ENCODE measurements around the gene KRT73. TPM values are rescaled to one million over a fixed set of nuclear protein-coding genes. Genes with fewer than 3 reads are reported as not detected.

Gene KRT73
- total RNA-seq (ENCODE audit: unreplicated experiment) = 0.77 TPM
- long read RNA-seq = 0 reads

DNA sequence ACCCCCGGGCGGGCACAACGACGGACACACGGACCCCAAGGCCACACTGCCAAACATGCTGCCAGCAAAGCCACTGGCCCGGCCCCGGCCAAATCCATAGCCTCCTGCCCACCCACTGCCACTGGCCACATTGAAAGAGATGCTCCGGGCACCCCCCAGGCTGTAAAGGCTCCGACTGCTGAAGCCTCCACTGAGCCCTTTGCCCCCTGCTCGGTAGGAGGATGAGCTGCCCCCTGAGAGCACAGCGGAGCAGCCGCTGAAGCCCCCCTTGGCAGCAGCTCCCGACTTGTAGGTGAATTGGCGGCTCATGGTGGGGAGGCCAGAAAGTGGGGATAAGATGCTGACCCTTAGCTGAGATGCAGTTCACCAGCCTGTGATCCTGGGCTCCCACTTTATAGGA lies at the start of gene KRT73:
KRT73 (minus strand) TSS at position 344 of the 400 bp plus-strand sequence; CDS start at position 309, 35 bp downstream.
- Mint-ChIP-seq H3K4me3 (ENCODE audit: unreplicated experiment) (no peak within 1 kb of the TSS), H3K36me3 (ENCODE audit: low read depth, unreplicated experiment) (no peaks in the 10 kb centered on the region), H3K27ac (ENCODE audit: unreplicated experiment) (no peak within 1 kb of the TSS), H3K9me3 (ENCODE audit: unreplicated experiment) (no peaks in the 10 kb centered on the region), H3K27me3 (ENCODE audit: unreplicated experiment) (peaks cover 4% of the 10 kb centered on the region), H3K4me1 (ENCODE audit: unreplicated experiment) (peaks cover 13% of the 10 kb centered on the region)
- no peak for DNase-seq (ENCODE audit: low spot score)
- TF ChIP-seq CTCF (IDR thresholded peaks at IDR 0.05; ENCODE audit: unreplicated experiment) = no peak

- no peaks in the 10 kb centered on the region for H3K36me3 Mint-ChIP-seq (ENCODE audit: low read depth, unreplicated experiment)
- no peaks in the 10 kb centered on the region for H3K9me3 Mint-ChIP-seq (ENCODE audit: unreplicated experiment)
Measured at GRCh38 chr12:52667931-52668330, 49.6 kb upstream of the KRT73 start.

GRCh38 chr12:52667509-52667908 lies 49.1 kb upstream of the KRT73 start:
- Mint-ChIP-seq H3K27me3 (ENCODE audit: unreplicated experiment) (no peaks in the 10 kb centered on the region), H3K9me3 (ENCODE audit: unreplicated experiment) (no peaks in the 10 kb centered on the region), H3K36me3 (ENCODE audit: low read depth, unreplicated experiment) (no peaks in the 10 kb centered on the region), H3K4me3 (ENCODE audit: unreplicated experiment) (no peak overlapping the region), H3K27ac (ENCODE audit: unreplicated experiment) (no peak overlapping the region), H3K4me1 (ENCODE audit: unreplicated experiment) (no peaks in the 10 kb centered on the region)
- no peak for DNase-seq (ENCODE audit: low spot score)
- no peak for TF ChIP-seq CTCF (IDR thresholded peaks at IDR 0.05; ENCODE audit: unreplicated experiment)

More at GRCh38 chr12:52667931-52668330, 49.6 kb upstream of the KRT73 start:
- no peaks in the 10 kb centered on the region for H3K4me1 Mint-ChIP-seq (ENCODE audit: unreplicated experiment)
- no peaks in the 10 kb centered on the region for H3K27me3 Mint-ChIP-seq (ENCODE audit: unreplicated experiment)
- TF ChIP-seq CTCF (IDR thresholded peaks at IDR 0.05; ENCODE audit: unreplicated experiment) = no peak
- no peak overlapping the region for H3K27ac Mint-ChIP-seq (ENCODE audit: unreplicated experiment)
- no peak overlapping the region for H3K4me3 Mint-ChIP-seq (ENCODE audit: unreplicated experiment)
- DNase-seq (ENCODE audit: low spot score) = no peak

DNA sequence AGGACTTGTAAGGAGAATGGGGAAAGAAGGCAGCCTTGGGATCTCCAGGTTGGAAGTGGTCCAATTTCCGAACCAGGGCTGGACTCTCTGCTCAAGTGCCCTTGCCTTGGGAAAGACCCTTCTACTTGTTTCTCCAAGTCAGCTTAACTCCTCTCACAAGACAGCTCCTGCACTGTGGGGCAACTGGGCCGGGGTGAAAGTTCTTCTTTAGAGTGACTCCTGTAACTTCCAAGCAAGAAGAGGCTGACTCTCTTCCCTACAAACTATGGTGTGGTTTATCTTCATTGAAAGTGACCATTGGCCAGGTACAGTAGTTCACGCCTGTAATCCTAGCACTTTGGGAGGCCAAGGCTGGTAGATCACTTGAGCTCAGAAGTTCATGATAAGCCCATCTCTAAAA lies 48.1 kb upstream of the KRT73 start:
- no peak overlapping the region for H3K27ac Mint-ChIP-seq (ENCODE audit: unreplicated experiment)
- H3K4me1 Mint-ChIP-seq (ENCODE audit: unreplicated experiment) = no peaks in the 10 kb centered on the region
- TF ChIP-seq CTCF (IDR thresholded peaks at IDR 0.05; ENCODE audit: unreplicated experiment) = no peak
- H3K27me3 Mint-ChIP-seq (ENCODE audit: unreplicated experiment) = no peaks in the 10 kb centered on the region
- DNase-seq (ENCODE audit: low spot score) = no peak
- H3K9me3 Mint-ChIP-seq (ENCODE audit: unreplicated experiment) = no peaks in the 10 kb centered on the region
- H3K4me3 Mint-ChIP-seq (ENCODE audit: unreplicated experiment) = no peak overlapping the region
- no peaks in the 10 kb centered on the region for H3K36me3 Mint-ChIP-seq (ENCODE audit: low read depth, unreplicated experiment)

DNA sequence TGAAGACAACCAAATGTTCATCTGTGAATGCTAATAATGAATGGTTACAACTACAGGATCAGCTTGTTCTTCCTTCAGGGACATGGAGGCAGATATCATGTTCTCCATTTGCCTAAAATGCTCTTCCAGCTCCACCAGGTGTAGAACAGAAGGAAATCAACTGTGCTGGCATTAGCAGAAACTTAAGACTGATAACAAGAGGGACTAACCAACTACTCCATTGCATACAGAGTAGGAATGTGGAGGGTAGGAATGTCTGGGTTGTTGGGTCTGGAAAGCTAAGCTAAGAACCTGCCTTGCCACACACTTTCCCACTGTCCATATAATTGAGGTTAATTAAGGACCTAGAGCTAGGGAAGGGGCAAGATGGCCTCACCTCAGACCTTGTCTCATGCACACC lies 45.1 kb upstream of the KRT73 start:
- no peaks in the 10 kb centered on the region for H3K9me3 Mint-ChIP-seq (ENCODE audit: unreplicated experiment)
- TF ChIP-seq CTCF (IDR thresholded peaks at IDR 0.05; ENCODE audit: unreplicated experiment) = no peak
- no peak overlapping the region for H3K27ac Mint-ChIP-seq (ENCODE audit: unreplicated experiment)
- H3K27me3 Mint-ChIP-seq (ENCODE audit: unreplicated experiment) = peaks cover 3% of the 10 kb centered on the region
- no peaks in the 10 kb centered on the region for H3K36me3 Mint-ChIP-seq (ENCODE audit: low read depth, unreplicated experiment)
- no peak for DNase-seq (ENCODE audit: low spot score)
- H3K4me1 Mint-ChIP-seq (ENCODE audit: unreplicated experiment) = no peaks in the 10 kb centered on the region
- H3K4me3 Mint-ChIP-seq (ENCODE audit: unreplicated experiment) = no peak overlapping the region
